ENCODE data around the gene HYI.
"Not testable (repeated sequence)": the region's sequence is repeated elsewhere in the genome, so short reads cannot be mapped to it uniquely, and the experiment has no call there.

Gene HYI

GRCh38 chr1:43453442-43454269 lies at the start of gene HYI:
Gene HYI, minus strand, starts transcription at chr1:43453931. Its CDS starts 138 bp downstream, at chr1:43453793.
- peak; percentile 52 for DNase-seq

- not testable (repeated sequence) for DNase-seq
These were observed 48.1 kb upstream of the HYI start for GRCh38 chr1:43501806-43502205.

- DNase-seq: no peak
These were observed 46.2 kb upstream of the HYI start for GRCh38 chr1:43499898-43500297.

GRCh38 chr1:43495204-43495603 lies 41.5 kb upstream of the HYI start:
- no peak for DNase-seq

- DNase-seq: no peak
These were observed 40.1 kb upstream of the HYI start for GRCh38 chr1:43493661-43494450.

GRCh38 chr1:43492826-43493225 lies 39.1 kb upstream of the HYI start:
- no peak for DNase-seq

- no peak for DNase-seq
These were observed 37.3 kb upstream of the HYI start for GRCh38 chr1:43491061-43491460.

GRCh38 chr1:43488165-43488564 lies 34.4 kb upstream of the HYI start:
- no peak for DNase-seq

GRCh38 chr1:43484367-43484766 lies 30.6 kb upstream of the HYI start:
- DNase-seq: no peak

GRCh38 chr1:43482215-43482614 lies 28.5 kb upstream of the HYI start:
- DNase-seq: no peak

GRCh38 chr1:43481491-43481890 lies 27.8 kb upstream of the HYI start:
- DNase-seq: no peak

- no peak for DNase-seq
These were observed 25.7 kb upstream of the HYI start for GRCh38 chr1:43479414-43479813.

GRCh38 chr1:43477716-43478115 lies 24.0 kb upstream of the HYI start:
- DNase-seq: no peak

- not testable (repeated sequence) for DNase-seq
These were observed 22.1 kb upstream of the HYI start for GRCh38 chr1:43475611-43476401.

- DNase-seq: no peak
These were observed 19.7 kb upstream of the HYI start for GRCh38 chr1:43473463-43473862.

GRCh38 chr1:43472463-43473151 lies 18.9 kb upstream of the HYI start:
- not testable (repeated sequence) for DNase-seq

GRCh38 chr1:43472087-43472462 lies 18.3 kb upstream of the HYI start:
- no peak for DNase-seq

- DNase-seq: no peak
These were observed 16.2 kb upstream of the HYI start for GRCh38 chr1:43469932-43470331.

GRCh38 chr1:43468414-43468813 lies 14.7 kb upstream of the HYI start:
- no peak for DNase-seq

GRCh38 chr1:43466403-43466802 lies 12.7 kb upstream of the HYI start:
- no peak for DNase-seq

GRCh38 chr1:43465505-43466067 lies 11.9 kb upstream of the HYI start:
- DNase-seq: no peak
